Sigmoid colon (tissue), 7 donors: ENCODE results near the gene RALB. TPM values are rescaled to one million over a fixed set of nuclear protein-coding genes. Genes with fewer than 3 reads are reported as not detected.

Experiments
- DNase-seq: peaks from one replicate; pipeline ENCODE4 v3.0.0-alpha.2; 2019
- H3K27ac ChIP-seq, 4 donors: fragments of 200-600 bp; sonication (generic); one replicate each; pipeline ENCODE4 v1.5.1; 2016 to 2019; ENCODE audit warnings: mild to moderate bottlenecking in 1 of 4
- H3K27me3 ChIP-seq, 3 donors: fragments of 200-600 bp; sonication (generic); one replicate each; pipeline ENCODE4 v1.5.1; 2019; ENCODE audit warnings: mild to moderate bottlenecking in 1 of 3
- H3K36me3 ChIP-seq, 4 donors: fragments of 200-600 bp; sonication (generic); one replicate each; pipeline ENCODE4 v1.5.1; 2016 to 2019
- H3K4me1 ChIP-seq, 4 donors: fragments of 200-600 bp; sonication (generic); one replicate each; pipeline ENCODE4 v1.5.1; 2017 to 2019
- H3K4me3 ChIP-seq, 4 donors: fragments of 200-600 bp; sonication (generic); one replicate each; pipeline ENCODE4 v1.5.1; 2017 to 2019; ENCODE audit warnings: mild to moderate bottlenecking in 2 of 4, moderate library complexity in 1 of 4
- H3K9me3 ChIP-seq, 4 donors: fragments of 200-600 bp in 3 of 4; sonication (generic) in 3 of 4; one replicate each; pipeline versions ENCODE4 v1.5.1 to v1.6.1; 2013 to 2019
- EP300 ChIP-seq, 4 donors: sonication (generic); formaldehyde crosslinking; IDR thresholded peaks; one replicate each; pipeline ENCODE4 v1.6.1; 2017; ENCODE audit warnings: antibody characterized with exemption in 4 of 4
- POLR2A ChIP-seq, 2 donors: fragments of 450-650 bp; IDR thresholded peaks; one replicate each; pipeline ENCODE4 v1.6.1; 2016; ENCODE audit warnings: antibody characterized with exemption in 2 of 2, mild to moderate bottlenecking in 2 of 2, moderate library complexity in 2 of 2
- POLR2AphosphoS5 ChIP-seq, 4 donors: sonication (generic); formaldehyde crosslinking; IDR thresholded peaks; one replicate each; pipeline ENCODE4 v1.6.1; 2017; ENCODE audit warnings: antibody characterized with exemption in 4 of 4
- WGBS, 2 donors: extraction: QIAGEN DNeasy Blood & Tissue Kit; methylation state at CpG; one replicate each; pipeline ENCODE4 v1.1.7; 2013; 5-methylcytosine and 5-hydroxymethylcytosine counted together
- intact Hi-C: fragments of 100-400 bp; cut with DNase I; formaldehyde crosslinking; loops from one replicate; pipeline ENCODE4 v1.15.1; 2023
- polyA plus RNA-seq, 3 donors: library from polyadenylated mRNA; stranded (reverse); fragments of 200-250 nt; gene quantifications; one replicate each; pipeline ENCODE4 v1.2.3, GENCODE V29; 2013
- total RNA-seq, 4 donors: library from RNA; depleted of rRNA; stranded (reverse); fragments of >200 nt; gene quantifications; one replicate each; pipeline ENCODE4 v1.1.0, GENCODE V29; 2016
- TF ChIP-seq, protein P1 (sequence below), 4 experiments: fragments of 450-650 bp in 3 of 4; fragments of 200-600 bp in 1 of 4; IDR thresholded peaks; one replicate each; pipeline ENCODE4 v1.5.1; 2016 to 2019; ENCODE audit warnings: antibody characterized with exemption in 4 of 4, mild to moderate bottlenecking in 3 of 4, moderate library complexity in 2 of 4
- donor health status: healthy with polysubstance abuse.
- donor health status: Bipolar disorder and iron deficiency.
- donor health status: healthy.

Gene RALB
- total and polyA plus RNA-seq, 7 donors = 47.9 to 143 (median 60.2) TPM

DNA sequence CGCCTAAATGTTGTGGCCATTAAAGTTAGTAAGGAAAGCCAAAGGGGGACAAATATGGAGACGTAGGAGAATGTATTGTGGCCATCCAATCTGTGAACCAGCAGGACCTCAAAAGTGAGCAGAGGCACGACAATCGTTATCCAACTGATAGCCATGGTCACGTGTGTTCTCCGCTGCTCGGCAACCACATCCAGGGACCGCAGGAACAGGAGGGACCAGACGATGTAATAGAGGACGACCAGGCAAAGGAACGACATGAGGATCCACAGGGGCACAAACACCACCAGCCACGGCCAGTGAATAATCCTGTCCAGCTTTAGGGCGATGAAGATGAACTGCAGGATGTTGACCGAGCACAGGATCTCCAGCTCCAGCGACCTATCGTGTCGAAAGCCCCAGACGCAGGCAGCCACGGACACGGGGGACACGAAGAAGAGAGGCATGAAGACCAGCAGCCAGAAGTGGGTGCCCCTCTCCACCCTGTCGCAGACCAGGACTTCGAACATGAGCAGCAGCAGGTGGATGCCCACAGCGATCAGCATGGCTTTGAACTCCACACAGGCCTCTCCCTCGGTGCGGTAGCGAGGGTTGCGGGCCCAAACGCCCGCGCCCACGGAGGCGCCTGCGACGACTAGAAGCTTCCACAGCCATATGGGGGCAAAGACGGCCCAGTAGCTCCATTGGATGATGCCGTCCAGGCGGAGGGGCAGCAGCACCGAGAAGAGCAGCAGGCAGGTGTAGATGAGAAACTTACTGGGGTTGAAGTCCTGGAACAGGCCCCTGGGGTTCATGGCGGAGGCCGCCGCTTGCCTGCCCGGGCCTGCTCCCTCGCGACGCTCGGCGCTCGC lies 30.2 kb upstream of the RALB start:
- no peak for TF ChIP-seq POLR2A (IDR thresholded peaks at IDR 0.05)
- no peak for TF ChIP-seq POLR2AphosphoS5 (IDR thresholded peaks at IDR 0.05)
- TF ChIP-seq, protein P1, sequence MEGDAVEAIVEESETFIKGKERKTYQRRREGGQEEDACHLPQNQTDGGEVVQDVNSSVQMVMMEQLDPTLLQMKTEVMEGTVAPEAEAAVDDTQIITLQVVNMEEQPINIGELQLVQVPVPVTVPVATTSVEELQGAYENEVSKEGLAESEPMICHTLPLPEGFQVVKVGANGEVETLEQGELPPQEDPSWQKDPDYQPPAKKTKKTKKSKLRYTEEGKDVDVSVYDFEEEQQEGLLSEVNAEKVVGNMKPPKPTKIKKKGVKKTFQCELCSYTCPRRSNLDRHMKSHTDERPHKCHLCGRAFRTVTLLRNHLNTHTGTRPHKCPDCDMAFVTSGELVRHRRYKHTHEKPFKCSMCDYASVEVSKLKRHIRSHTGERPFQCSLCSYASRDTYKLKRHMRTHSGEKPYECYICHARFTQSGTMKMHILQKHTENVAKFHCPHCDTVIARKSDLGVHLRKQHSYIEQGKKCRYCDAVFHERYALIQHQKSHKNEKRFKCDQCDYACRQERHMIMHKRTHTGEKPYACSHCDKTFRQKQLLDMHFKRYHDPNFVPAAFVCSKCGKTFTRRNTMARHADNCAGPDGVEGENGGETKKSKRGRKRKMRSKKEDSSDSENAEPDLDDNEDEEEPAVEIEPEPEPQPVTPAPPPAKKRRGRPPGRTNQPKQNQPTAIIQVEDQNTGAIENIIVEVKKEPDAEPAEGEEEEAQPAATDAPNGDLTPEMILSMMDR (IDR thresholded peaks at IDR 0.05) = no peak
- no peak for TF ChIP-seq EP300 (IDR thresholded peaks at IDR 0.05)

DNA sequence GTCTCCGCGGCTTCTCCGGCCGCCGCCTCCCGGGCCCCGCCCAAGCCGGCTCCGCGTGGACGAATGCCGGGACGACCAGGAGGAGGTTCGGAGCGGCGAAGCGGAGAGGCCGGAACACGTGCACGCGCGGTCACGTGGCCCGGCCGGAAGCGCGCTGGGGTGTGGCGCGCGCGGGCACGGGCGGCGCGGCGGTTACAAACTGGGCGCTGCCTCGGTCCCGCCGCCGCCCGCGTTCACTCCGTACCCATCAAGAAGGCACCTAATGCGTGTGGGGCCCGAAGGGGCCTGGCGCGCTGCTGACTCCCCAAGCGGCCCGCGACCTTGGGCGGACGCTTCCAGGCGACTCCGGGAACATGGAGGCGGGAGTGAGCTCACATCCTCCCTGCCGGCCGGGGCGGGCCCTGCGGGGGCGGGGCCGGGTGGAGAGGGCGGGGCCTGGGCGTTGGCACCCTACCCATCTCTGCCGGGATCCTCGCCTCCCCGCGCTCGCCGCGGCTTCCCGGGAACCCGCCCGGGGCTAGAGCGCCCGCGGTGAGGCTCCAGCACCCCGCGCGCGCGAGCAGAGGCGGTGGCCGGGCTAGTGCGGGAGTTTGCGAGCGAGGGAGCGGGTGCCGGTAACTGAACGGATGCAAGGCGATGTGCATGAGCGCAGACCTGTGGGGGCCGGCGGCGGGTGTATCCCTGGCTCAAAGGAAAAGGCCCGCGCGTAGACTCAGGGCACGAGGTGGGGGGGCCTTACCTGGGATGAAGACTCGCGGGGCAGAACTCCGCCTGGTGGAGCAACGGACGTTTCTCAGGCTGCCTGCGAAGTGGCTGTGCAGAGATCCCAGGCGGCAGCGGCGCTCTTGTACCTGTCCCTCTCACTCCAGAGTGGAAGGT lies 29.4 kb upstream of the RALB start, which contains the start of gene TMEM185B:
Gene TMEM185B, minus strand, starts transcription at position 367 of the 879 bp plus-strand sequence. CDS start 424 bp downstream, outside the sequence.
- WGBS, 2 donors = 2% methylated on average over 108 of the region's 108 CpGs

More for the DNA sequence above, 30.2 kb upstream of the RALB start:
- Histone ChIP-seq H3K27ac (peak overlapping the region; percentile 89 to 95 (median 93)), H3K36me3 (peaks cover 0 to 20% (median 0%) of the 10 kb centered on the region in 4 donors), H3K27me3 (no peaks in the 10 kb centered on the region), H3K9me3 (no peaks in the 10 kb centered on the region), H3K4me3 (peak overlapping the region; percentile 58 to 76 (median 62)), H3K4me1 (peaks cover 0 to 35% (median 23%) of the 10 kb centered on the region in 4 donors)
- intact Hi-C loops = loop anchor here (2.0 kb wide), 1 partner anchor 464 kb away; the partner anchor contains the start of gene PTPN4
- no peak for DNase-seq
- WGBS, 2 donors = 81% methylated on average over 49 of the region's 49 CpGs

DNA sequence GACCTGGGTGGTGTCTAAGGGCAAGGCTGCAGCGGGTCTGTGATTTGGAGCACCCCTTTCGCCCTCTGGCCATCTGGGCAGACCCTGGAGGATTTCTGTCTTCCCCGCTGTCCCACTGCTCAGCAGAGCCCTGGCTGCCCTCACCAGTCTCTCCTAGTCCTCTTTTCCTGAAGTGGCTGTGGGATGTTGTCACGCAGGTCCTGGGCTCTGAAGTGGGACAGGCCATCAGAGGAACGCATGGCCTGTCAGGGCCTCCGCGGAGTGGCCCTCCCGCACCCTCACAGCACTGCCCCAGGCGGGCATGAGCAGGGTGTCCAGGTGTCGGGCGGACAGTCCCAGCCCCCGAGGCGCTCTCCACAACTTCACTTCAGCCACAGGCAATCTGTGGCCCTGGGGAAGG lies 28.4 kb upstream of the RALB start:
- intact Hi-C loops = no loop called here

More for the DNA sequence above, 29.4 kb upstream of the RALB start, which contains the start of gene TMEM185B:
- H3K27ac ChIP-seq = peak within 1 kb of the TSS; percentile 89 to 95 (median 93)
- intact Hi-C loops = loop anchor here (2.0 kb wide), 1 partner anchor 464 kb away; the partner anchor contains the start of gene PTPN4
- peaks cover 0 to 20% (median 0%) of the 10 kb centered on the region in 4 donors for H3K36me3 ChIP-seq
- DNase-seq = peak; percentile 95
- H3K4me1 ChIP-seq = peaks cover 0 to 39% (median 23%) of the 10 kb centered on the region in 4 donors
- no peaks in the 10 kb centered on the region for H3K27me3 ChIP-seq
- H3K9me3 ChIP-seq = no peaks in the 10 kb centered on the region
- TF ChIP-seq, protein P1 (IDR thresholded peaks at IDR 0.05) = peak in 2 of 4 experiments; percentile 12 to 15
- TF ChIP-seq EP300 (IDR thresholded peaks at IDR 0.05) (no peak), POLR2AphosphoS5 (IDR thresholded peaks at IDR 0.05) (peak; percentile 56 to 80 (median 66)), POLR2A (IDR thresholded peaks at IDR 0.05) (peak in 1 of 2 donors; percentile 17)
- peak within 1 kb of the TSS; percentile 58 to 76 (median 62) for H3K4me3 ChIP-seq

More for the DNA sequence above, 28.4 kb upstream of the RALB start:
- peaks cover 0 to 47% (median 26%) of the 10 kb centered on the region in 4 donors for H3K4me1 ChIP-seq
- H3K27me3 ChIP-seq = no peaks in the 10 kb centered on the region
- peak overlapping the region in 1 of 4 donors; percentile 89 for H3K27ac ChIP-seq
- H3K4me3 ChIP-seq = no peak overlapping the region
- TF ChIP-seq, protein P1 (IDR thresholded peaks at IDR 0.05) = no peak
- TF ChIP-seq POLR2A (IDR thresholded peaks at IDR 0.05) = no peak
- no peak for TF ChIP-seq EP300 (IDR thresholded peaks at IDR 0.05)
- no peak for TF ChIP-seq POLR2AphosphoS5 (IDR thresholded peaks at IDR 0.05)
- H3K36me3 ChIP-seq = peaks cover 0 to 11% (median 0%) of the 10 kb centered on the region in 4 donors
- WGBS, 2 donors = 94 to 96% methylated on average over 13 of the region's 13 CpGs
- no peaks in the 10 kb centered on the region for H3K9me3 ChIP-seq
- DNase-seq = no peak
